GM12891 (cell line): Measurements from ENCODE around the gene PRKAG1.

Source experiments
- PAX5 ChIP-seq: IDR thresholded peaks from 2 replicates; pipeline ENCODE4 v1.6.1; 2011; ENCODE audit warnings: low read length, moderate library complexity, mild to moderate bottlenecking; ENCODE audit not compliant: insufficient read depth, severe bottlenecking
- POLR2A ChIP-seq: IDR thresholded peaks from 2 replicates; pipeline ENCODE4 v1.6.1; 2011; ENCODE audit warnings: low read depth, low read length, control low read depth
- POLR2AphosphoS5 ChIP-seq: IDR thresholded peaks from 2 replicates; pipeline ENCODE4 v1.6.1; 2011; ENCODE audit warnings: low read depth, low read length, control low read depth
- POU2F2 ChIP-seq: IDR thresholded peaks from 2 replicates; pipeline ENCODE4 v1.6.1; 2011; ENCODE audit warnings: low read depth, mild to moderate bottlenecking, control low read depth, low read length, moderate library complexity
- SPI1 ChIP-seq: IDR thresholded peaks from 2 replicates; pipeline ENCODE4 v1.6.1; 2011; ENCODE audit warnings: low read depth, low read length, control low read depth
- TAF1 ChIP-seq: IDR thresholded peaks from 2 replicates; pipeline ENCODE4 v1.6.1; 2011; ENCODE audit warnings: low read depth, low read length, control low read depth

DNA sequence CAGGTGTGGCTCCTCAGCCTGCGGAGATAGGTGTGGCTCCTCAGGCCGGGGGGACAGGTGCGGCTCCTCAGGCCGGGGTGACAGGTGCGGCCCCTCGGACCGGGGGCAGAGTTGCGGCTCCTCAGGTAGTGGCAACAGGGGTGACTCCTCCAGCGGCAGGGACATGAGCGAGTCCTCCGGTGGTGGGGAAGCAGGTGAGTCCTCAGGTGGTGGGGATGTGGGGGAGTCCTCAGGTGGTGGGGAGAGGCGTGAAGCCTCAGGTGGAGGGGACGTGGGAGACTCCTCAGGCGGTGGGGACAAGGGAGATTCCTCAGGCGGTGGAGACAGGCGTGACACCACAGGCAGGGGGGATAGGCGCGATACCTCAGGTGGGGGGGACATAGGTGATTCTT is 32.8 kb upstream of the PRKAG1 start:
- TF ChIP-seq PAX5 = no peak
- no peak for TF ChIP-seq POLR2A
- no peak for TF ChIP-seq TAF1
- TF ChIP-seq POLR2AphosphoS5 = no peak
- no peak for TF ChIP-seq POU2F2
- TF ChIP-seq SPI1 = no peak
